Esophagus muscularis mucosa (tissue), 3 donors: ENCODE data around the gene SCAF11.
A peak's percentile ranks its signal among the peaks of the same experiment; 100 is the strongest.

Experiments used
- EP300 ChIP-seq: sonication (generic); formaldehyde crosslinking; IDR thresholded peaks from one replicate; pipeline ENCODE4 v1.6.1; 2017; ENCODE audit warnings: antibody characterized with exemption
- TF ChIP-seq, protein P1 (sequence below), 3 experiments: fragments of 200-600 bp in 2 of 3; fragments of 450-650 bp in 1 of 3; sonication (generic) in 2 of 3; IDR thresholded peaks; one replicate each; pipeline ENCODE4 v1.5.1; 2017 to 2019; ENCODE audit warnings: antibody characterized with exemption in 3 of 3, mild to moderate bottlenecking in 2 of 3, moderate library complexity in 1 of 3

DNA sequence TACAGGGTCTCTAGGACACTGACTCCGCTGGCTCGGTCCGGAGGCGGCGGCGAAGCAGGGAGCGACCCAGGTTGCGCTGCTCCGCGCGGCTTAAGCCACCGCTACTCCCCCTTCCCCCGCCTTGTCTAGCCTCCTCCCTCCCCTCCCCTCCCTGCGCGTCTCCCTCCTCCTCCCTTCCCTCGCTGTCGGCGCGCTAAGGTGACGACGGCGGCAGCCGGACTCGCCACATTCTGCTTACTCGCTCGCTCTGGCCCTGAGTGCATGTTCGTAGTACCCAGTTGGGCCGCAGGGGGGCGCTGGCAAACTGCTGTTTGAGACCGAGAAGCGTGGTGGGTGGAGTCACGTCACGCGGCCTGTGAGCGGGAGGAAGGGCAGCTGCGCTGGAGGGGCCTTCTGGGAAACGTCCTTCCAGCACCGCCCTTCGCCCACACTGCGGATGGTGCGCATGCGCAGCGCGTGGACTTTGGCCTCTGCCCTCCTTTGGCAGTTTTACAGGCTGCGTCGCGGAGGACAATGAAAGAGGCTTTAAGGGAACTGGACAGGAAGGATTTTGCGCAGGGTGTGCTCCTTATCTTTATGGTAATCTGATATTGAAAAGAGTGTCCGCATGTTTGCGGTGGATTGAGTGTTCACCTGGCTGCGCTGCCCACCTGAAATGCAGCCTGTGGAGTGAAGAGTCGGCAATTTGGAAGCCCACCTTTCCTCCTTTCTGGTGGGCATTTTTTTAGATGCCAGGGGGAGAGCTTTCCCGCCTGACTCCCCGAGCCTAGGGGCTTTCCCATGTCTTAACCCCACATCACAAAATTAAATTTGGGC lies at the start of gene SCAF11:
- TF ChIP-seq, protein P1, sequence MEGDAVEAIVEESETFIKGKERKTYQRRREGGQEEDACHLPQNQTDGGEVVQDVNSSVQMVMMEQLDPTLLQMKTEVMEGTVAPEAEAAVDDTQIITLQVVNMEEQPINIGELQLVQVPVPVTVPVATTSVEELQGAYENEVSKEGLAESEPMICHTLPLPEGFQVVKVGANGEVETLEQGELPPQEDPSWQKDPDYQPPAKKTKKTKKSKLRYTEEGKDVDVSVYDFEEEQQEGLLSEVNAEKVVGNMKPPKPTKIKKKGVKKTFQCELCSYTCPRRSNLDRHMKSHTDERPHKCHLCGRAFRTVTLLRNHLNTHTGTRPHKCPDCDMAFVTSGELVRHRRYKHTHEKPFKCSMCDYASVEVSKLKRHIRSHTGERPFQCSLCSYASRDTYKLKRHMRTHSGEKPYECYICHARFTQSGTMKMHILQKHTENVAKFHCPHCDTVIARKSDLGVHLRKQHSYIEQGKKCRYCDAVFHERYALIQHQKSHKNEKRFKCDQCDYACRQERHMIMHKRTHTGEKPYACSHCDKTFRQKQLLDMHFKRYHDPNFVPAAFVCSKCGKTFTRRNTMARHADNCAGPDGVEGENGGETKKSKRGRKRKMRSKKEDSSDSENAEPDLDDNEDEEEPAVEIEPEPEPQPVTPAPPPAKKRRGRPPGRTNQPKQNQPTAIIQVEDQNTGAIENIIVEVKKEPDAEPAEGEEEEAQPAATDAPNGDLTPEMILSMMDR (IDR thresholded peaks at IDR 0.05): peak in 2 of 3 experiments; percentile 98
- TF ChIP-seq EP300: peak; percentile 28
